Upper lobe of left lung (tissue), 6 donors: ENCODE results near the gene BNIP2. TPM values are rescaled to one million over a fixed set of nuclear protein-coding genes. Genes with fewer than 3 reads are reported as not detected.

Experiments
- ATAC-seq, 2 donors: fragments of 200-7000 bp; cut with Tn5 transposase; one replicate each; pipeline ENCODE4 v1.9.1; 2022; ENCODE audit warnings: mild to moderate bottlenecking in 2 of 2, moderate library complexity in 2 of 2; ENCODE audit not compliant: low FRiP score in 2 of 2
- DNase-seq, 2 donors: peaks; one replicate each; pipeline ENCODE4 v3.0.0-alpha.2; 2019 to 2020
- H3K27ac ChIP-seq, 4 donors: fragments of 200-600 bp; sonication (generic); one replicate each; pipeline ENCODE4 v1.5.1; 2016 to 2019
- H3K27me3 ChIP-seq, 4 donors: fragments of 200-600 bp; sonication (generic); one replicate each; pipeline ENCODE4 v1.5.1; 2017 to 2019
- H3K36me3 ChIP-seq, 4 donors: fragments of 200-600 bp; sonication (generic); one replicate each; pipeline ENCODE4 v1.5.1; 2016 to 2019
- H3K4me1 ChIP-seq, 4 donors: fragments of 200-600 bp; sonication (generic); one replicate each; pipeline ENCODE4 v1.5.1; 2018 to 2019
- H3K4me3 ChIP-seq, 4 donors: fragments of 200-600 bp; sonication (generic); one replicate each; pipeline ENCODE4 v1.5.1; 2017 to 2019; ENCODE audit warnings: mild to moderate bottlenecking in 2 of 4, moderate library complexity in 1 of 4
- H3K9me3 ChIP-seq, 4 donors: fragments of 200-600 bp; sonication (generic); one replicate each; pipeline ENCODE4 v1.5.1; 2018 to 2019
- CTCF ChIP-seq, 6 experiments: fragments of 450-650 bp in 4 of 6; fragments of 200-600 bp in 2 of 6; sonication (generic) in 2 of 6; IDR thresholded peaks; one replicate each; pipeline ENCODE4 v1.5.1; 2016 to 2019; ENCODE audit warnings: antibody characterized with exemption in 6 of 6
- EP300 ChIP-seq, 4 donors: sonication (generic); formaldehyde crosslinking; IDR thresholded peaks; one replicate each; pipeline ENCODE4 v1.5.1; 2017; ENCODE audit warnings: antibody characterized with exemption in 4 of 4, control low read depth in 2 of 4
- POLR2A ChIP-seq, 4 donors: fragments of 450-650 bp; IDR thresholded peaks; one replicate each; pipeline ENCODE4 v1.5.1; 2016 to 2017; ENCODE audit warnings: antibody characterized with exemption in 4 of 4, mild to moderate bottlenecking in 2 of 4
- POLR2AphosphoS5 ChIP-seq, 2 donors: sonication (generic); formaldehyde crosslinking; IDR thresholded peaks; one replicate each; pipeline ENCODE4 v1.5.1; 2017; ENCODE audit warnings: antibody characterized with exemption in 2 of 2
- WGBS, 2 donors: methylation state at CpG; one replicate each; pipeline ENCODE4 v1.1.5; 2017 to 2018; 5-methylcytosine and 5-hydroxymethylcytosine counted together
- total RNA-seq, 6 donors: library from RNA; depleted of rRNA in 4 of 6; stranded (reverse); fragments of >200 nt in 4 of 6; gene quantifications; one replicate each; pipeline versions ENCODE4 v1.1.0 to v1.2.1, GENCODE V29; 2016 to 2021
- donor health status: DM: no; HTN: no; CAD: no; lungs with moderate emphysema.
- donor health status: DM: no; HTN: yes; CAD: no; lungs with severe emphysema.

BNIP2 gene
- total RNA-seq, 6 donors from 2014 or later, result 95.0 to 286 (median 152) TPM

- H3K36me3 ChIP-seq, result no peaks in the 10 kb centered on the region
- H3K4me3 ChIP-seq, result no peak overlapping the region
- peaks cover 0 to 7% (median 0%) of the 10 kb centered on the region in 4 donors for H3K4me1 ChIP-seq
- WGBS, 2 donors, result 81 to 84% methylated on average over 7 of the region's 7 CpGs
- no peaks in the 10 kb centered on the region for H3K9me3 ChIP-seq
- H3K27ac ChIP-seq, result no peak overlapping the region
- H3K27me3 ChIP-seq, result no peaks in the 10 kb centered on the region
- no peak for DNase-seq
- TF ChIP-seq CTCF (IDR thresholded peaks at IDR 0.05), result no peak
- no peak for TF ChIP-seq EP300 (IDR thresholded peaks at IDR 0.05)
- TF ChIP-seq POLR2AphosphoS5 (IDR thresholded peaks at IDR 0.05), result no peak
- TF ChIP-seq POLR2A (IDR thresholded peaks at IDR 0.05), result no peak
- no peak for ATAC-seq
Measured at GRCh38 chr15:59723687-59724346, 34.7 kb upstream of the BNIP2 start.

GRCh38 chr15:59722476-59722875 is 33.4 kb upstream of the BNIP2 start:
- Histone ChIP-seq H3K36me3 (no peaks in the 10 kb centered on the region), H3K4me3 (no peak overlapping the region), H3K27me3 (no peaks in the 10 kb centered on the region), H3K4me1 (peaks cover 0 to 7% (median 0%) of the 10 kb centered on the region in 4 donors), H3K27ac (no peak overlapping the region), H3K9me3 (no peaks in the 10 kb centered on the region)
- TF ChIP-seq CTCF (IDR thresholded peaks at IDR 0.05) (no peak), EP300 (IDR thresholded peaks at IDR 0.05) (no peak), POLR2A (IDR thresholded peaks at IDR 0.05) (no peak), POLR2AphosphoS5 (IDR thresholded peaks at IDR 0.05) (no peak)
- 69 to 77% methylated on average over 7 of the region's 7 CpGs for WGBS, 2 donors
- ATAC-seq (no peak), DNase-seq (no peak)

DNA sequence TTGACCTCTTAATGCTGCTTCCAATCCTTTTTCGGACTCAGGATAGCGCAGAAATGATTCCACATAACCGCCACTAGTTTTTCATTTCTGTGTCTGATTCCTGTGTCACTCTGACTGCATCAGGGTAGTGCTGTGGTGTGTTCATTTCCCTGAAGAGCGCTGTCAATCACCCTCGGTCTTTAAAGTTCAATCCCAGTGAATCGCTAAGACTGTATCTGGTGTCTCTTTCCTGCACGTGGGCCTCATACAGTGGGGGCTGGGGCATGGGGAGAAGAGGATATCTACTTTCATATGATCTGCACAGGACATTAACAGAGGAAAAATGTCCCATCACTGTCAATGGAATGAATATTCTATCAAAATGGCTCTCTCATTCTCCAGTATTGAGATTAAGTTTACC is 32.9 kb upstream of the BNIP2 start:
- WGBS, 2 donors, result 70 to 85% methylated on average over 7 of the region's 7 CpGs
- Histone ChIP-seq H3K4me1 (peaks cover 0 to 7% (median 0%) of the 10 kb centered on the region in 4 donors), H3K9me3 (no peaks in the 10 kb centered on the region), H3K36me3 (no peaks in the 10 kb centered on the region), H3K27ac (no peak overlapping the region), H3K4me3 (no peak overlapping the region), H3K27me3 (no peaks in the 10 kb centered on the region)
- no peak for ATAC-seq
- DNase-seq, result no peak
- TF ChIP-seq POLR2A (IDR thresholded peaks at IDR 0.05), result no peak
- TF ChIP-seq CTCF (IDR thresholded peaks at IDR 0.05), result no peak
- TF ChIP-seq EP300 (IDR thresholded peaks at IDR 0.05), result no peak
- TF ChIP-seq POLR2AphosphoS5 (IDR thresholded peaks at IDR 0.05), result no peak

DNA sequence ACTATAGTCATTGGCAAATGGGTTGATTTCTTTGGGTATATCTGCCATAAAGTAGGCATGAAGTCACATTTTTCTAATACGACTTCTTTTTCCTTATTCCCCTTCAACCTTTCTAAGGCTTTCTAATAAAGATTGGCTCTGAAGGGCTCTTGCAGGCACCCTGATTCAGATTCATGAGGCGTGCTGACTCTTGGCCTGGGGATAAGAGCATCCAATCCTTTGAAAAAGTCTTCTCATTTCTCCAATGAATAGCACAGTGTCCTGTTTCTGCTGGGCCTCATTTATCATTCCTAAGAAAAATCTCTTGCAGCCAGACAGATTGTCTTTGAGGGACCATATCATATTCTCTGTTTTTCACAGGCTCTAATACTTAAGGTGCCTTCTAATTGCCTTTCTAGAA is 32.3 kb upstream of the BNIP2 start:
- H3K27ac ChIP-seq, result no peak overlapping the region
- WGBS, 2 donors, result 92 to 93% methylated on average over 2 of the region's 2 CpGs
- H3K9me3 ChIP-seq, result no peaks in the 10 kb centered on the region
- H3K27me3 ChIP-seq, result no peaks in the 10 kb centered on the region
- H3K36me3 ChIP-seq, result no peaks in the 10 kb centered on the region
- TF ChIP-seq POLR2AphosphoS5 (IDR thresholded peaks at IDR 0.05) (no peak), CTCF (IDR thresholded peaks at IDR 0.05) (no peak), POLR2A (IDR thresholded peaks at IDR 0.05) (no peak), EP300 (IDR thresholded peaks at IDR 0.05) (no peak)
- DNase-seq (no peak), ATAC-seq (no peak)
- peaks cover 0 to 7% (median 0%) of the 10 kb centered on the region in 4 donors for H3K4me1 ChIP-seq
- H3K4me3 ChIP-seq, result no peak overlapping the region

DNA sequence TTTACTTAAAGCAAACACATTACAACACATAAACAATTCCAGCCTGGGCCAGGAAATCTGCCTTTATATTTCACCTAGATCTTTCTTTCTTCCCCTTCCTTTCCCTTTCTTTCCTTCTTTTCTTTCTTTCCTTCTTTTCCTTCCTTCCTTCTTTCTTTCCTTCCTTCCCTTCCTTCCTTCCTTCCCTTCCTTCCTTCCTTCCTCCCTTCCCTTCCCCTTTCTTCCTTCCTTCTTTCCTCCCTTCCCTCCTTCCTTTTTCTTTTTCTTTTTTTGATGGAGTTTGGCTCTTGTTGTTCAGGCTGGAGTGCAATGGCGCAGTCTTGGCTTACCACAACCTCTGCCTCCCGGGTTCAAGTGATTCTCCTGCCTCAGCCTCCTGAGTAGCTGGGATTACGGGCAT is 24.1 kb upstream of the BNIP2 start:
- ATAC-seq, result no peak
- Histone ChIP-seq H3K4me3 (no peak overlapping the region), H3K9me3 (no peaks in the 10 kb centered on the region), H3K4me1 (no peaks in the 10 kb centered on the region), H3K27me3 (no peaks in the 10 kb centered on the region), H3K27ac (no peak overlapping the region), H3K36me3 (no peaks in the 10 kb centered on the region)
- DNase-seq, result no peak
- 81 to 87% methylated on average over 3 of the region's 3 CpGs for WGBS, 2 donors
- TF ChIP-seq POLR2A (IDR thresholded peaks at IDR 0.05), result no peak
- no peak for TF ChIP-seq CTCF (IDR thresholded peaks at IDR 0.05)
- no peak for TF ChIP-seq EP300 (IDR thresholded peaks at IDR 0.05)
- TF ChIP-seq POLR2AphosphoS5 (IDR thresholded peaks at IDR 0.05), result no peak
